Mesothelial cell of epicardium (in vitro differentiated cells): ENCODE measurements around the gene THEMIS. TPM values are rescaled to one million over a fixed set of nuclear protein-coding genes. Genes with fewer than 3 reads are reported as not detected.

Source experiments
- DNase-seq, 2 experiments: peaks; one replicate each; pipeline ENCODE4 v3.0.0; 2021; ENCODE audit warnings: low spot score in 2 of 2; ENCODE audit not compliant: unreplicated experiment in 2 of 2
- H3K27ac Mint-ChIP-seq: 2 replicates; pipeline ENCODE4 v1.8.0; 2021; ENCODE audit warnings: mixed read lengths
- H3K27me3 Mint-ChIP-seq: 2 replicates; pipeline ENCODE4 v1.8.0; 2021; ENCODE audit warnings: low read depth, mixed read lengths
- H3K36me3 Mint-ChIP-seq: 2 replicates; pipeline ENCODE4 v1.8.0; 2021; ENCODE audit warnings: mixed read lengths
- H3K4me1 Mint-ChIP-seq: 2 replicates; pipeline ENCODE4 v1.8.0; 2021; ENCODE audit warnings: mixed read lengths
- H3K4me3 Mint-ChIP-seq: 2 replicates; pipeline ENCODE4 v1.8.0; 2021; ENCODE audit warnings: mild to moderate bottlenecking, moderate library complexity, mixed read lengths
- H3K9me3 Mint-ChIP-seq: 2 replicates; pipeline ENCODE4 v1.8.0; 2021; ENCODE audit warnings: mixed read lengths
- total RNA-seq: library from RNA; stranded (reverse); gene quantifications from 3 replicates; pipeline ENCODE4 v1.2.1, GENCODE V29; 2021
- TF ChIP-seq, protein P1 (sequence below): fragments of 200-600 bp; sonication (generic); IDR thresholded peaks from one replicate; pipeline ENCODE4 v1.5.0; 2021; ENCODE audit warnings: antibody characterized with exemption; ENCODE audit not compliant: unreplicated experiment

The THEMIS gene
- total RNA-seq, 1 donor from 2014 or later: not detected

DNA sequence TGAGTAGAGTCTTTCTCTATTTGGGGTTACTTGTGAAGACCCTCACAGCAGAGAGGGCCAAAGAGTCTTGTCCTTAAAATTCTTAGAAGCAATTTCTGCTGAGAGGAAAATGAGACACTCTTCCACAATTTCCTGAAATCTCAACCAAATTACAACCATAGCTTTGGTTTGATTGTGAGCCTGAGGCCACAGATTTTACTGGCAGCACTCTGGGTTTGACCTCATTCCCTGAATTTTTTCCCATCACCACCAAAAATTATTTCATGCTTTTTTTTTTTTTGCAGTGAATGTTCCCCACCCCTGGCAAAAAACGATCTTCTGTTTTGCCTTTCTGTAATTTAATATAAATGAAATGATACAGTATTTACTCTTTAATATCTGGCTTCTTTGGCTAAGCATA is 125.5 kb downstream of the THEMIS start:
- no peak for DNase-seq
- Mint-ChIP-seq H3K27me3 (no peaks in the 10 kb centered on the region), H3K4me1 (no peaks in the 10 kb centered on the region), H3K9me3 (peaks cover 12% of the 10 kb centered on the region), H3K36me3 (no peaks in the 10 kb centered on the region), H3K27ac (no peak overlapping the region), H3K4me3 (no peak overlapping the region)
- TF ChIP-seq, protein P1, sequence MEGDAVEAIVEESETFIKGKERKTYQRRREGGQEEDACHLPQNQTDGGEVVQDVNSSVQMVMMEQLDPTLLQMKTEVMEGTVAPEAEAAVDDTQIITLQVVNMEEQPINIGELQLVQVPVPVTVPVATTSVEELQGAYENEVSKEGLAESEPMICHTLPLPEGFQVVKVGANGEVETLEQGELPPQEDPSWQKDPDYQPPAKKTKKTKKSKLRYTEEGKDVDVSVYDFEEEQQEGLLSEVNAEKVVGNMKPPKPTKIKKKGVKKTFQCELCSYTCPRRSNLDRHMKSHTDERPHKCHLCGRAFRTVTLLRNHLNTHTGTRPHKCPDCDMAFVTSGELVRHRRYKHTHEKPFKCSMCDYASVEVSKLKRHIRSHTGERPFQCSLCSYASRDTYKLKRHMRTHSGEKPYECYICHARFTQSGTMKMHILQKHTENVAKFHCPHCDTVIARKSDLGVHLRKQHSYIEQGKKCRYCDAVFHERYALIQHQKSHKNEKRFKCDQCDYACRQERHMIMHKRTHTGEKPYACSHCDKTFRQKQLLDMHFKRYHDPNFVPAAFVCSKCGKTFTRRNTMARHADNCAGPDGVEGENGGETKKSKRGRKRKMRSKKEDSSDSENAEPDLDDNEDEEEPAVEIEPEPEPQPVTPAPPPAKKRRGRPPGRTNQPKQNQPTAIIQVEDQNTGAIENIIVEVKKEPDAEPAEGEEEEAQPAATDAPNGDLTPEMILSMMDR: no peak

DNA sequence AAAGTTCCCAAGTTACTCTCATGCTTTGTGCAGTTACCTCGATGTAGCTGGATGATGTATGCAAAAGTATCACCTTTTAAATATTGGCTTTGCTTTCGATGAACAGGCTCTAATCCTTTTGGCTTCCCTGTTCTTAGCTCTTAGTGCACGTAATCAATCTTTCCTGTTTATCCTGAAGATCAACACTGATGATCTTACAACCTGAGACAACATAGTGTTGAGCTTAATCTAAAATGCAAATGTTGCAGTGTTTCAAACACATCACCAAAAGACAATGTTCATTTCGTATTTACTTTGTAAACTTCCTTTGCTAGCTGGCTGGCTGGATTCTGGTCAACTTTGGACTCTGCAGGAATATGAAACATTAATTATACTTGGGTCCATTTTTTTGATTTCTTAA is 132.1 kb downstream of the THEMIS start:
- H3K4me3 Mint-ChIP-seq: no peak overlapping the region
- H3K36me3 Mint-ChIP-seq: no peaks in the 10 kb centered on the region
- DNase-seq: no peak
- peaks cover 16% of the 10 kb centered on the region for H3K9me3 Mint-ChIP-seq
- H3K4me1 Mint-ChIP-seq: no peaks in the 10 kb centered on the region
- TF ChIP-seq, protein P1: no peak
- no peak overlapping the region for H3K27ac Mint-ChIP-seq
- H3K27me3 Mint-ChIP-seq: no peaks in the 10 kb centered on the region

DNA sequence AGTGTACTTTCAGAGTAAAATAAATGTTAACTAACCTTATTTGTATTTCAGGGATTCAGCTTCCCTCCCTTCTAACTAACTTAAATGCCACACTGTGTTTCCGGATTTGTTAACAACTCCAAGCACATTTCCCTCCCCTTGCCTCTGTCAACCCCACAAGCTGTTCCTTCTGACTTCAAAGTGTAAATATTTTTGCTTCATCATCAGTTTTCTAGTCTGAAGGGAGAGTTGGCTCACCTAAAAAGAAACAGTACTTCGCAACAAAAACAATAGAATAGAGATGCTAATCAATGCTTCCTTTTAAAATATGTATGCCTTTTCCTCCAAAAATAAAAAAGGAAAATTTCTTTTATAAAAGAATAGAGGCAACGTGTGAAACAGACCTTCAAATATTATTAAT is 132.6 kb downstream of the THEMIS start:
- TF ChIP-seq, protein P1: no peak

DNA sequence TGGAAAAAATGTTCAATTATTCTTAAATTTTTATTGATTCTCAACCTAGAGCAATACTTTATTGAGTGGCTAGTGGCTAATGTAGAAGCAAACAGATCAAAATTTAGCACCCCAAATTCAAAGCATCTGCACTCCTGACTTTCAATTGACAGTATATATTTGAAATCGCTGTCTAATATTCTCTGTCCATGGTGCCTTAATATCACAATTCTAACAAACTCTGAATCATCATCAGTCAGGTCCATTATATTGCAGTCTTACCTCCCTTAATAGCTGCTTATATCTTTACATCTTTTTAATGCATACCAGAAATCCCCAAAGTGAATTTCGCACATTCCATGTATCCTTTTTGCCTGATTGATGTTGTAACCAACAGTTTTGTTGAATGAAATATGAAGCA is 134.9 kb downstream of the THEMIS start:
- DNase-seq: no peak
- TF ChIP-seq, protein P1: no peak
- Mint-ChIP-seq H3K27me3 (no peaks in the 10 kb centered on the region), H3K4me3 (no peak overlapping the region), H3K36me3 (no peaks in the 10 kb centered on the region), H3K9me3 (peaks cover 9% of the 10 kb centered on the region), H3K4me1 (peaks cover 5% of the 10 kb centered on the region), H3K27ac (no peak overlapping the region)

More for the DNA sequence above, 132.6 kb downstream of the THEMIS start:
- Mint-ChIP-seq H3K4me1 (no peaks in the 10 kb centered on the region), H3K27me3 (no peaks in the 10 kb centered on the region), H3K4me3 (no peak overlapping the region), H3K36me3 (no peaks in the 10 kb centered on the region), H3K9me3 (peaks cover 16% of the 10 kb centered on the region), H3K27ac (no peak overlapping the region)
- no peak for DNase-seq

DNA sequence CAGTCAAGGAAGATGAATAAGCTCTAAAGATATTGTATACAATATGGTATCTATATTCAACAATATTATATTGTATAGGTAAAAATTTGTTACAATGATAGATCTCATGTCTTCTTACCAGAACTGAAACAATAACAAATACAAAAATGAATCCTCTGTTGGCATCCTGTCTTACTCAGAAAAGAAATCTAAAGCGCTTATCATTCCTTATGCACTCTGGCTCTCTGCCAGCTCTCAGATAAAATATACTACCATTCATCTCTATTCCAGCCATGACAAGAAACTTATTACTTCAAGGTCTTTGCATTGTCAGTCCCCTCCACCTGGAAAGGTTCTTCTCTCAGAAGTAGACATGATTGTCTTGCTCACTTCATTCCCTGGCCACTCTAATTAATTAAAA is 138.6 kb downstream of the THEMIS start:
- TF ChIP-seq, protein P1: no peak
- Mint-ChIP-seq H3K36me3 (no peaks in the 10 kb centered on the region), H3K4me1 (peaks cover 5% of the 10 kb centered on the region), H3K4me3 (no peak overlapping the region), H3K9me3 (peaks cover 4% of the 10 kb centered on the region), H3K27me3 (no peaks in the 10 kb centered on the region), H3K27ac (no peak overlapping the region)
- no peak for DNase-seq

DNA sequence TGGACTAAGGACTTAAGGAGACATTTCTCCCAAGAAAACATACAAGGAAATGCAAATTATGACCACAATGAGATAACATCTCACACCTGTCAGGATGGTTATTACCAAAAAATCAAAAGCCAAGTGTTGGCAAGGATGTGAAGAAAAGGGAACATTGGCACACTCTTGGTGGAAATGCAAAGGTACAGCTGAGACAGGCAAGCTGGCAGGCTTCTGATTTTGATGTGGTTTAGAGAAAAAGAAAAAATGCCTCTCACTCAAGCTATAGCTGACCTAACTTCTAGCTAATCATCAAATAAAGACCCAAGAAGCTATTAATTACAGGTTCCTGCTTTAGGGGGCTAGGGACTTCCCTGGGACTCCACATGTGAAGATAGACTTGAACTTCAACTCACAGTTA is 139.8 kb downstream of the THEMIS start:
- H3K27me3 Mint-ChIP-seq: no peaks in the 10 kb centered on the region
- no peaks in the 10 kb centered on the region for H3K36me3 Mint-ChIP-seq
- H3K9me3 Mint-ChIP-seq: peaks cover 4% of the 10 kb centered on the region
- DNase-seq: no peak
- H3K4me3 Mint-ChIP-seq: no peak overlapping the region
- H3K27ac Mint-ChIP-seq: no peak overlapping the region
- peaks cover 5% of the 10 kb centered on the region for H3K4me1 Mint-ChIP-seq
- TF ChIP-seq, protein P1: no peak
